HG03521 (cell line): Measurements from ENCODE around the gene ZSCAN21.

Source experiments
- ATAC-seq: cut with Tn5 transposase; IDR thresholded peaks from one replicate; pipeline ENCODE4 v1.9.1; 2021; ENCODE audit warnings: mild to moderate bottlenecking, moderate library complexity; ENCODE audit not compliant: unreplicated experiment

ZSCAN21 gene

DNA sequence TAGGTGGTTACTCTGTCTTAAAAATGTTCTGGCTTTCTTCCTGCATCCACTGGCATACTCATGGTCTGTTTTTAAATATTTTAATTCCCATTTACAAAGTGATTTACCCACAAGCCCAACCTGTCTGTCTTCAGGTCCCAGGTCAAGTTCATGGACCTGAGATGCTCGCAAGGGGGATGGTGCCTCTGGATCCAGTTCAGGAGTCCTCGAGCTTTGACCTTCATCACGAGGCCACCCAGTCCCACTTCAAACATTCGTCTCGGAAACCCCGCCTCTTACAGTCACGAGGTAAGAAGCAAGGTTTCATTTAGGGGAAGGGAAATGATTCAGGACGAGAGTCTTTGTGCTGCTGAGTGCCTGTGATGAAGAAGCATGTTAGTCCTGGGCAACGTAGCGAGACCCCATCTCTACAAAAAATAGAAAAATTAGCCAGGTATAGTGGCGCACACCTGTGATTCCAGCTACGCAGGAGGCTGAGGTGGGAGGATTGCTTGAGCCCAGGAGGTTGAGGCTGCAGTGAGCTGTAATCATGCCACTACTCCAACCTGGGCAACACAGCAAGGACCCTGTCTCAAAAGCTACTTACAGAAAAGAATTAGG, 25.5 kb upstream of the ZSCAN21 start:
- no peak for ATAC-seq

DNA sequence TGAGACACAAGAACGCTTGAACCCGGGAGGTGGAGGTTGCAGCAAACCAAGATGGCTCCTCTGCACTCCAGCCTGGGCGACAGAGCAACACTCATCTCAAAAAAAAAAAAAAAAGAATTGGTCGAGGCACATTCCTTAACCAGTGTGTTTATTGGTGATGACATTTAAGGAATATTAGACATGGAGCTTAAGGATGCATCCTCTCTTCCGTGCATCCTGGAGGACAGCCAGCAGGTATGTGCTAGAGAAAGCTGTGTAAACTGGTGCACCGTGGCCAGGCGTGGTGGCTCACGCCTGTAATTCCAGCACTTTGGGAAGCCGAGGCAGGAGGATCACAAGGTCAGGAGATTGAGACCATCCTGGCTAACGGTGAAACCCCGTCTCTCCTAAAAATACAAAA, 22.4 kb upstream of the ZSCAN21 start:
- no peak for ATAC-seq

DNA sequence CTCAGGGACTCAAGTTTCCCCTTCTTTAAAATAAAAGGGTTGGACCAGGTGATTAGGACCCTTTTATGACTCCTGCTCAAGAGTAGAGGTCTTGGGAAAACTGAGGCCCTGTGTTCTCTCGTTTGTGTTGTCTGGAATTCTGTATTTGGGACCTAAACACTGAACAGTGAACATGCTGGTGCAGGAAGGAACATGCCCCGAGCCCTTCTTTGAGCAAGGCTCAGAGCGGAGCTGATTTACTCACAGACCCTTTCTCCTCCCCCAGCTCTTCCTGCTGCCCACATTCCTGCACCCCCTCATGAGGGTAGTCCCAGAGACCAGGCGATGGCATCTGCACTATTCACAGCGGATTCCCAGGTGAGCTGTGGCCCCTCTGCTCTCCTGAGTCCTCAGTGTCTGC, 20.0 kb upstream of the ZSCAN21 start:
- no peak for ATAC-seq

DNA sequence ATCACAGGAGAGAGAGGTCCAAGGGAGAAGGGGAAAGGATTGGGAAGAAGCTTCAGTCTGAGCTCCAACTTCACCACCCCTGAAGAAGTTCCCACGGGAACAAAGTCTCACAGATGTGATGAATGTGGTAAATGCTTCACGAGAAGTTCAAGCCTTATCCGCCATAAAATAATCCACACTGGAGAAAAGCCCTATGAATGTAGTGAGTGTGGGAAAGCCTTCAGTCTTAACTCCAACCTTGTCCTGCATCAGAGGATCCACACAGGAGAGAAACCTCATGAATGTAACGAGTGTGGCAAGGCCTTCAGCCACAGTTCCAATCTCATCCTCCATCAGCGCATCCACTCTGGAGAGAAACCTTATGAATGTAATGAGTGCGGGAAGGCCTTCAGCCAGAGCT, 16.0 kb upstream of the ZSCAN21 start:
- no peak for ATAC-seq

DNA sequence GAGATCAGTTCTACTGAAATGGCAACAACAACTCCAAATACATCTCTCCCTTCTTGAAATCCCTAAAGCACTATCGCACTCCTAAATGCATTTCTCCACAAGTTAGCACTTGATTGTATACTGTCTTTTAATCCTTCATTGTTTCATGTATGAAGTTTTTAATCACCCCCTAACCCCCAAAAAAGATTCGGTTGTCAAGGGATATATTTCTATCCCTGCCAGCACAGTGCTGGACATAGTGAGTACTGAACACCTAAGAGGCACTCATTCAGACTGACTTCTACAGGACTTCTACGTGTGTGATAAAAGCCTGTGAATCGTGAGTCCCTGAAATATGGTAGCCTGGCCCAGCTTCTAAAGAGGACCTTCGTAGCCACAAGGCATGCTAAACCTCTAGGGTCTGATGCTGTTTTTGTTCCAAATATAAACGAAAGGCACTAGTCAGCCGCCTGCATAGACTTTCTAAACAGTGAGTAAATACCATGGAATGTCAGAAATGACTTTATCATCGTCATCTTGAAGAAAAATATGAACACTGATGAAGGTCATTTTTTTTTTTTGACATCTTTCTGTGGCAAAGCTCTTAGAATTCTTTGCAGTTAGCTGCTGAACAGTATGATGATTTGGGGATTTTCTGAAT, 14.6 kb upstream of the ZSCAN21 start:
- ATAC-seq, result no peak

DNA sequence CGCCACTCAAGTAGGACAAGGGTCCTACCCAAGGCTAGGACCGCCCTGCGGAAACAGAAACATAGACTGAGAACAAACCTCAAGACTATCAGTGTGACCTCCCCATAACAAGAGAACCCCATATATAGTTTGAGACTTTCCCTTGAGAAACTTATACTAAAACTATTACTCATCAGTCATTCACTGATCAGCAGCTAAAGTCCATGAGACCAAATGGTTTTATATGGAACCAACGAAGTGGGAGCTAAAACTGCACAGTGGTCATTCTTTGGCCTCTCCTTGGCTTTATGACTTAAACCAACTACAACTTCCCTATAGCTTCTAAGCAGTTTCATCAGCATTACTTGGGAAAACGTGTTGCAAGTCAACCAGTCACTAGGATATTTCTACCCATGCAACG, 13.7 kb upstream of the ZSCAN21 start:
- no peak for ATAC-seq

DNA sequence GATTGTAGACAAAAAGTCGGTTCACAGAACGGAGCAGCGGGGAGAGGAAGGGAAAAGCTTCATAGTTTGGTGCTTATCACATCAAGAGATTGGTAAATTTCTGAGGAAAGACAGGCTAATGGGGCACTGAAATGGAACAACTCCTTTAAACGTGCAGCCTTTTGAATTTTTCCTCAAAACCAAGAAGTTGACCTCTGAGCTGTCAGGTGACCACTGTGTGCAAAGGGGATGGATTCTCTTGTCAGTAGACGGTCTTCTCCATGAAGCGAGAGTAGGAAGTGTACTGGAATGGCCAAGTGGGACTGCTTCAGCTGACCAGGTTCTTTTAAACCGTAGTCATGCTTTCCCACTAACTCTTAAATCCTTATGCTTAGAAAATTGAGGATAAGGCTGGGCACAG, 11.2 kb upstream of the ZSCAN21 start:
- no peak for ATAC-seq

DNA sequence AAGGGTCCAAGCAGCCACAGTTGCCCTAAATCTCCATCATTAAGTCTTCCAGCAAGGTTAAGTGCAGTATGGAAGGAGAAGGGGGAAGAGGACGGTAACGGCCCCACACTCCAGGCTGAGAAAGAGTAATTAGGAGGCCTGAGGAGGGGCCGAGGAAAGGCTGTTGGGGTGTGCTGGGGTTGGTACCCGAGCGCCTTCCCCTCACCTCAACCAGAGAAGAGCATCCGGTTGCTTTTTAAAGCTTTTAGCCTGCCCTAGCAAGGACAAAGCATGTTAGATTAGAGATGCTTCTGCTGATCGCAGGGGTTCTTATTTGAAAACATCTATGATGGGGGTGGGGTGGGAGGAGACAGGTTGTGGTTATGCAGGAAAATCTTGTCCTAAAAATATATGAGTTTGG, 9.0 kb upstream of the ZSCAN21 start:
- ATAC-seq, result no peak

DNA sequence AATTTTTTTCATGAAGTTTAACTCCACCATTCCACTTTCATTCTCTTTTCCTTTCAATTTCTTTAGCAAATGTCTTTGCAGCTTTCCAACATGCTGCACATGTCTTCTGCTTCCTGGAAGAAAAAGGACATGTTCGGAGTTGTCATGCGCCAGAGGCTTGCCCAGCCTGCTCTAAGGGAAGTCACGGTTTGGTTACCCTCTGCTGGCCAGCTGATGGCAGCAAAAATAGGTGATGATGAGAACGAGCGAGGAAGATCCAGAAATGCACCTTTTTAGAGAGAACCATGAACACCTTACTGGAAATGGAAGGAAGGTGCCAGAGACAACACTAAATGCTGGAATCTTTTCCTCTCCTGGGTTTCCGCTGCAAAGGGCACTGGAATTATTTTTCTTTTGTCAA, 4.9 kb upstream of the ZSCAN21 start:
- no peak for ATAC-seq

DNA sequence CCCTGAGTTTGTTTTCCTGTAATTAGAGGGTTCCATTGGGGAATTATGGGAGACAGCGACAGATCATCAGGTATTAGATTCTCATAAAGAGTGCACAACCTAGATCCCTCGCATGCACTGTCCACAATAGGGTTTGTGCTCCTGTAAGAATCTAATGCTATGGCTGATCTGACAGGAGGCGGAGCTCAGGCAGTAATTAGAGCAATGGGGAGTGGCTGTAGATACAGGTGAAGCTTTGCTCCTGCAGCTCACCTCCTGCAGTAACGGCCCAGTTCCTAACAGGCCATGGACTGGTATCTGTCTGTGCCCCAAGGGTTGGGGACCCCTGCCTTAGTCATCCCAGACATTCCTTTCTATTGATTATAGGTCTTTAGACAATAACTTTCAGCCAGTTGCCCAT, 894 bp upstream of the ZSCAN21 start:
- ATAC-seq, result no peak

DNA sequence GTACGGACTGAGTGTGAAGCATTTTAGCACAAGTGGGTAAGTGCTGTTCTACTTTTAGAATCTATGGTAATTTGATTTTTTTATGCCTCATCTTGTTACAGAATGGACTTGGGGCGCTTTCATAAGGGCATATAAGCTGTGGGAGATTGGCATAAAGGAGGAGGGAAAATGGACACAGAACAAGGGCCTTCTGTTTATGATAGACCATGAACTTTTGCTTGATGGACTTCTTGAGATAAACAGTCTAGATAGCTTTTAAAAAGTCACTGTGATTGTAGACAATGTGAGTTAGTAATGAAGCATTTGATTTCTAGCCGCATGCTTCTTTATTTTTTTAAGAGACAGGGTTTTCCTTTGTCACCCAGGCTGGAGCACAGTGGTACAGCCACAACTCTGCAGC, 2.0 kb downstream of the ZSCAN21 start:
- ATAC-seq, result no peak

DNA sequence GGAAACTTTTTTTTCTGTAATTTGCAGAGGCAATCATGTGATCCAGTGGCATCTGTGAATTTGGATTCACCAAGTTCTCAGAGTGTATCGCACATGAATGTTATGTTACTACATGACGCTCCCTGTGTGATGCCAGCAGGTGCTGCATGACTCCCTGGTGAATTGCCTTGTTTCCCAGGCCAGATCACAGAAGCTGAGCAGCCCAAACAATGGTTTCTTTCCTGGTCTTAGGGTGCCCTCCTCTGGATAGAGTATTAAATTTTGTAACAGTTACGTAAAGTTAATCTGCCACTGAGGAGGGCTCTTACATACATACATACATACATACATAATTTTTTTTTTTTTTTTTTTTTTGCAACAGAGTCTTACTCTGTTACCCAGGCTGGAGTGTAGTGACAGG, 3.6 kb downstream of the ZSCAN21 start:
- ATAC-seq, result no peak

DNA sequence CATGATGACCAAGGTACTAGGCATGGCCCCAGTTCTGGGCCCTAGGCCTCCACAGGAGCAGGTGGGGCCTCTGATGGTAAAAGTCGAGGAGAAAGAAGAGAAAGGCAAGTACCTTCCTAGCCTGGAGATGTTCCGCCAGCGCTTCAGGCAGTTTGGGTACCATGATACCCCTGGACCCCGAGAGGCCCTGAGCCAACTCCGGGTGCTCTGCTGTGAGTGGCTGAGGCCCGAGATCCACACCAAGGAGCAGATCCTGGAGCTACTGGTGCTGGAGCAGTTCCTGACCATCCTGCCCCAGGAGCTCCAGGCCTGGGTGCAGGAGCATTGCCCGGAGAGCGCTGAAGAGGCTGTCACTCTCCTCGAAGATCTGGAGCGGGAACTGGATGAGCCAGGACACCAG, 7.4 kb downstream of the ZSCAN21 start:
- no peak for ATAC-seq

DNA sequence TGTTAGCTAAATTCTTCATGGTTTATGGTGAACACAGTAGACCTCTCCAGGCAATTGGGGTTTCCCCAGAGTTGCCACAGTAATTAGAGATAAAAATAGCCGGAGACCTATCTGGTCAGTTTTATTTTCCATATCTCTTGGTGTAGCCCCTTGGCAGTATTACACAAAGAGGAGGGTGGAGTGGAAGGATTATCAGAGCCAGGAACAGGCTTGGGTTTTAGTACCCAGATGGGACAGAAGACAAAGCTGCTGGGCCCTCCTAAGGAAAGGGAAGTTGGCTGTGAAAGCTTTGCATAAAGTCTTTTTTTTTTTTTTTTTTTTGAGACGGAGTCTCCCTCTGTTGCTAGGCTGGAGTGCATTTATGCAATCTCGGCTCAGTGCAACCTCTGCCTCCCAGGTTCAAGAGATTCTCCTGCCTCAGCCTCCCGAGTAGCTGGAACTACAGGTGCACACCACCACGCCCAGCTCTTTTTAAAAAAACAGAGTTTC, 9.7 kb downstream of the ZSCAN21 start:
- no peak for ATAC-seq

DNA sequence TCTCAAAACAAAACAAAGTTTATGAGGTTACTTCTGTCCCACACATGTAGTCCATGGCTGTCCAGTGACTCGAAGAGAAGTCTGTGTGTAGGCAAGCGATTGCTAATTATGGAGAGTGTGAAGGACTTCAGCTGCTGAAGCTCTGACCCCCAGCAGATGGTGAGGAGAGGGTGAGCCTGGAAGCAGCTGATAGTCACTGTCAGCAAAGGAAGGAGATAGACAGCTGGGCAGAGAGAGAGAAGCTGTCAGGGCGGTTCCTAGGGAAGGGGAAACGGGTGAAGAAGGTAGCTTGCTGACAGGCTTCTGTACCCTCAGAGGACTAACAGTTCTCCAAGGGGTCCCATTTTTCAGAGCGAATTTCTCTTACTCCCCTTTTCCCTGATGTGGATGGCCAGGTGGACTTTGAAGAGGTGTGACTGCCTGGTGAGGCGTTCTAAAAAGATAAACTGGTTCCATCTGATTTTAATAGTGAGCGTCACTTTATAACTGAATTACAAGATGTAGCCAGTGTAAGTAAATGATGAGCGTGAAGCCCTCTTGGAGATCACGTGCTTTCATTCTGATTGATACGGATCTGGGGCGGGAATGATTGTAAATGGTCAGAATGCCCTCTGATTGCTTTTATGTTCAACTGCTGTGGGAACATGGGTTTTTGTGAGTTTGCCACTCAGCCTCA, 12.1 kb downstream of the ZSCAN21 start:
- no peak for ATAC-seq

DNA sequence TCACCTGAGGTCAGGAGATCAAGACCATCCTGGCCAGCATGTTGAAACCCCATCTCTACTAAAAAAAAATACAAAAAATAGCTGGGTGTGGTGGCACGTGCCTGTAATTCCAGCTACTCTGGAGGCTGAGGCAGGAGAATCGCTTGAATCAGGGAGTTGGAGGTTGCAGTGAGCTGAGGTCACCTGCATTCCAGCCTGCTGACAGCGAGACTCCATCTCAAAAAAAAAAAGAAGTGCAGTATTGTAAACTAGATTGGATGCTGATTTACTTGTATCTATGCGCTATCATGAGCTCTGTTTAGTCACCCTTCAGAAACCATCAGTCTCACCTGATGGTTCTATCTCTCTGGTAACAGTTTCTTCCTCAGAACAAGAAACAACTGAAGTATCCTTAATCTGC, 13.8 kb downstream of the ZSCAN21 start:
- no peak for ATAC-seq

DNA sequence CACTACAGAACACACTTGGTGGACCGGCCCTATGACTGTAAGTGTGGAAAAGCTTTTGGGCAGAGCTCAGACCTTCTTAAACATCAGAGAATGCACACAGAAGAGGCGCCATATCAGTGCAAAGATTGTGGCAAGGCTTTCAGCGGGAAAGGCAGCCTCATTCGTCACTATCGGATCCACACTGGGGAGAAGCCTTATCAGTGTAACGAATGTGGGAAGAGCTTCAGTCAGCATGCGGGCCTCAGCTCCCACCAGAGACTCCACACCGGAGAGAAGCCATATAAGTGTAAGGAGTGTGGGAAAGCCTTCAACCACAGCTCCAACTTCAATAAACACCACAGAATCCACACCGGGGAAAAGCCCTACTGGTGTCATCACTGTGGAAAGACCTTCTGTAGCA, 14.6 kb downstream of the ZSCAN21 start:
- ATAC-seq, result no peak

DNA sequence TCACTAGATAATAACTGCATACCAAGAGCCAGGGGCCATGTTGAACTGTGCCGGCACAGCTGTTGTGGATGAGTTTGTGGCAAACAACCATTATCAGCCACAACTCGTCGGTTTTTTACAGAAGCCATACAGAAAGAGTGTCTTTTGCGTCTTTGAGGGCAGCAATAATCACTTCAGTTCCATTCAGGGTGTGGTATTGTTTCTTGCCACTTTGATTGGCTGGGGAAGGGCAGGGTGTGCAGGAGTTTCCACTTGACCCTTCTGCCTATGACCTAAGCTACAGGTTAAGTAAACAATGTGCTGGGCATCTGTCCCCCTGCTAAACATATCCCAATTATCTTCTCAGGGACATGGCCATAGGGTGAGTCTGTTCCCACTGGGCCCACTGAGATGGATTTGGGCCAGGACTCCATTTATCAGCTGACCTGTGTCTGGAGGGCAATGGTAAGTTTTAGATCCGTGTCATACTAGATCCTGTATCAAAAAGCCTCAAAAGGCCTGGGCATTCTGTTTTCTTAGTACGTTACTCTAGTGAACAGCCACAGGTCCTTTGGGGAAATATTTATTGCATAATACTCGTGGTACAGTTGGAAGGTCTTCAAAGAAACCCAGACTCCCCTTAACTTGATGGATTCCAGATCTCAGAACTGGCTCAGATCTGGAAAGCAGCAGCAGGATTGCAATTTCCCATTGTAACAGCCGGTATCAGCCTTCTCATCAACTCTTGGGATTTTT, 16.0 kb downstream of the ZSCAN21 start:
- no peak for ATAC-seq

DNA sequence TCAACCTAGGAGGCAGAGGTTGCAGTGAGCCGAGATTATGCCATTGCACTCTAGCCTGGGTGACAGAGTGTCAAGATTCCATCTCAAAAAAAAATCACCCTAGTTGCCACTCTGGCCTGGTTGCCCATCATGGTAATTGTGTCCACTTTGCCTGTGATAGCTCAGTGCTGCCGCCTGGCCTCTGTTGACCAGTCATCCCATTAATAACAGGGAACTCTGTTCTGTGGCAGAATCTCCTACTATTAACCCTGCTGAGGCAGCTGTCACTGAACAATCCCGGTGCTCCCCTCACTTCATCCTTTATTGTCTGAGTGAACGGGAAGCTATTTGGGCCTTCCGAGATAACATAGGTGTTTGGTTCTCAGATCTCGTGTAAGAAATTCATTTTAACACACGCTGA, 17.4 kb downstream of the ZSCAN21 start:
- no peak for ATAC-seq

DNA sequence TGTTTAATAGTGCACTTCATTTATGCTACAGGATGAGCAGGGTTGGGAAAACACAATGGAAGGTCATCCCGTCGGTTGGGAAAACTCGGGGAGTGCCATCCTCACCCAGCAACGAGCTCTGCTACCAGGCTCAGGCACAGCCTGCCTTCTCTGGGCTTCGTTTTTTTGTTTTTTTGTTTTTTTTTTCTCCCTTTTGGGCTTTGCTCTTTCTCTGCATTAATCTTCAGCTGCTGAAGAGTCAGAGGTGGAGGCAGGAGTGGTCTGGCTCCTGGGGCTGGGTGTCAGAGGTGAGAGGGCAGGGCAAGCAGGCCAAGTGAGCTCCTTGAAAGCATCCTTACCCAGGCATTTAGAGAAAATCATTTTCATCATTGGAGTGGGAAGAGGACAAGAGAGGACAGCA, 20.4 kb downstream of the ZSCAN21 start:
- ATAC-seq, result no peak

DNA sequence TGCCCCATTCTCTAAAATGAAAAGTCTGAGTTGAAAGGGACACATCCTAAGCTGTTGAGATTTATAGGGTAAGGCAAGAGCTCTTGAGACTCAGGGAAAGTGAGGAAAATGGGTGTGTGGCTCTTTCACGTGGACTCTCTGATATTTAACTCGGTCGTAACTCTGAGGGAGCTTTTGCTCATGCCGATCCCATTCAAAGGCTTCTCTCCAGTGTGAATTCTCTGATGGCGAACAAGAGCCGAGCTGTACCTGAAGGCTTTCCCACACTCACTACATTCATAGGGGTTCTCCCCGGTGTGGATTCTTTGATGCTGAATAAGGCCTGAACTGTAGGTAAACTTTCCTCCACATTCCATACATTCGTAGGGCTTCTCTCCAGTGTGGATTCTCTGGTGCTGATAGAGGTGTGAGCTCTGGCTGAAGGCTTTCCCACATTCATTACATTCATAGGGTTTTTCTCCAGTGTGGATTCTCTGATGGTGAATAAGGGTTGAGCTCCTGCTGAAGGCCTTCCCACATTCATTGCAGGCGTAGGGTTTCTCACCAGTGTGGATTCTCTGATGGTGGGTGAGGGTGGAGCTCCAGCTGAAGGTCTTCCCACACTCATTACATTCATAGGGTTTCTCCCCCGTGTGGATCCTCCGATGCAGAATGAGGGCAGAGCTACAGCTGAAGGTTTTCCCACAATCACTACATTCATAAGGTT, 21.6 kb downstream of the ZSCAN21 start:
- ATAC-seq, result no peak
